GM21825 (cell line): ENCODE results near the gene NOMO2.
A peak's percentile ranks its signal among the peaks of the same experiment; 100 is the strongest.
"Not testable (repeated sequence)": the region's sequence is repeated elsewhere in the genome, so short reads cannot be mapped to it uniquely, and the experiment has no call there.

Source experiments
- ATAC-seq: cut with Tn5 transposase; IDR thresholded peaks from one replicate; pipeline ENCODE4 v1.9.1; 2021; ENCODE audit warnings: mild to moderate bottlenecking, moderate library complexity; ENCODE audit not compliant: unreplicated experiment

The NOMO2 gene, protein sequence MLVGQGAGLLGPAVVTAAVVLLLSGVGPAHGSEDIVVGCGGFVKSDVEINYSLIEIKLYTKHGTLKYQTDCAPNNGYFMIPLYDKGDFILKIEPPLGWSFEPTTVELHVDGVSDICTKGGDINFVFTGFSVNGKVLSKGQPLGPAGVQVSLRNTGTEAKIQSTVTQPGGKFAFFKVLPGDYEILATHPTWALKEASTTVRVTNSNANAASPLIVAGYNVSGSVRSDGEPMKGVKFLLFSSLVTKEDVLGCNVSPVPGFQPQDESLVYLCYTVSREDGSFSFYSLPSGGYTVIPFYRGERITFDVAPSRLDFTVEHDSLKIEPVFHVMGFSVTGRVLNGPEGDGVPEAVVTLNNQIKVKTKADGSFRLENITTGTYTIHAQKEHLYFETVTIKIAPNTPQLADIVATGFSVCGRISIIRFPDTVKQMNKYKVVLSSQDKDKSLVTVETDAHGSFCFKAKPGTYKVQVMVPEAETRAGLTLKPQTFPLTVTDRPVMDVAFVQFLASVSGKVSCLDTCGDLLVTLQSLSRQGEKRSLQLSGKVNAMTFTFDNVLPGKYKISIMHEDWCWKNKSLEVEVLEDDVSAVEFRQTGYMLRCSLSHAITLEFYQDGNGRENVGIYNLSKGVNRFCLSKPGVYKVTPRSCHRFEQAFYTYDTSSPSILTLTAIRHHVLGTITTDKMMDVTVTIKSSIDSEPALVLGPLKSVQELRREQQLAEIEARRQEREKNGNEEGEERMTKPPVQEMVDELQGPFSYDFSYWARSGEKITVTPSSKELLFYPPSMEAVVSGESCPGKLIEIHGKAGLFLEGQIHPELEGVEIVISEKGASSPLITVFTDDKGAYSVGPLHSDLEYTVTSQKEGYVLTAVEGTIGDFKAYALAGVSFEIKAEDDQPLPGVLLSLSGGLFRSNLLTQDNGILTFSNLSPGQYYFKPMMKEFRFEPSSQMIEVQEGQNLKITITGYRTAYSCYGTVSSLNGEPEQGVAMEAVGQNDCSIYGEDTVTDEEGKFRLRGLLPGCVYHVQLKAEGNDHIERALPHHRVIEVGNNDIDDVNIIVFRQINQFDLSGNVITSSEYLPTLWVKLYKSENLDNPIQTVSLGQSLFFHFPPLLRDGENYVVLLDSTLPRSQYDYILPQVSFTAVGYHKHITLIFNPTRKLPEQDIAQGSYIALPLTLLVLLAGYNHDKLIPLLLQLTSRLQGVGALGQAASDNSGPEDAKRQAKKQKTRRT

GRCh38 chr16:18561727-18562314 lies at the start of gene NOMO2:
TSS of gene NOMO2 (minus strand) at chr16:18562097. CDS start at chr16:18562040, 57 bp downstream.
- ATAC-seq: peak; percentile 89

DNA sequence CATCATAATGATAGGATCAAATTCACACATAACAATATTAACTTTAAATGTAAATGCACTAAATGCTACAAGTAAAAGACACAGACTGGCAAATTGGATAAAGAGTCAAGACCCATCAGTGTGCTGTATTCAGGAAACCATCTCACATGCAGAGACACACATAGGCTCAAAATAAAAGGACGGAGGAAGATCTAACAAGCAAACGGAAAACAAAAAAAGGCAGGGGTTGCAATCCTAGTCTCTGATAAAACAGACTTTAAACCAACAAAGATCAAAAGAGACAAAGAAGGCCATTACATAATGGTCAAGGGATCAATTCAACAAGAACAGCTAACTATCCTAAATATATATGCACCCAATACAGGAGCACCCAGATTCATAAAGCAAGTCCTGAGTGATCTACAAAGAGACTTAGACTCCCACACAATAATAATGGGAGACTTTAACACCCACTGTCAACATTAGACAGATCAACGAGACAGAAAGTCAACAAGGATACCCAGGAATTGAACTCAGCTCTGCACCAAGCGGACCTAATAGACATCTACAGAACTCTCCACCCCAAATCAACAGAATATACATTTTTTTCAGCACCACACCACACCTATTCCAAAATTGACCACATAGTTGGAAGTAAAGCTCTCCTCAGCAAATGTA lies 48.4 kb upstream of the NOMO2 start:
- ATAC-seq: not testable (repeated sequence)

- ATAC-seq: not testable (repeated sequence)
Observed at GRCh38 chr16:18608271-18608670, 46.4 kb upstream of the NOMO2 start.

- ATAC-seq: not testable (repeated sequence)
Observed at GRCh38 chr16:18603572-18604246, 41.8 kb upstream of the NOMO2 start.

GRCh38 chr16:18598582-18598981 lies 36.7 kb upstream of the NOMO2 start:
- ATAC-seq: not testable (repeated sequence)

- ATAC-seq: not testable (repeated sequence)
Observed at GRCh38 chr16:18597734-18598133, 35.8 kb upstream of the NOMO2 start.

DNA sequence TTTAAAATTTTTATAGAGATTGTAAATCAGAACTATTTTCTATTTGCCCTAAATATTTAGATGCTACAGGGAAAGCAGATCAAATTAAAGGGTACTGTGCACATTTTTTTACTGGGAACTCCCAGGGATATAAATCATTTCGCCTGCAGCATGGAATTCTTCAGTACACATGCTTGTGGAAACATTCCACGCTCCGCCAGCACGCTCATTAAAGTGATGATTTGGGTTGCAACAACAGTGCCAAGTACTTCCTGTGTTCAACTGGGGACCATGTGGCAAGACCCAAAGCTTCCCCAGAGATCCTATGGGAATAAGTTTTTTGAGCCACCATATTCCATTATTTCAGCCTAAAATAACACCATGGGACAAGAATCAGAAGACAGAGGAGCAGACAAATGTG lies 35.4 kb upstream of the NOMO2 start:
- not testable (repeated sequence) for ATAC-seq

DNA sequence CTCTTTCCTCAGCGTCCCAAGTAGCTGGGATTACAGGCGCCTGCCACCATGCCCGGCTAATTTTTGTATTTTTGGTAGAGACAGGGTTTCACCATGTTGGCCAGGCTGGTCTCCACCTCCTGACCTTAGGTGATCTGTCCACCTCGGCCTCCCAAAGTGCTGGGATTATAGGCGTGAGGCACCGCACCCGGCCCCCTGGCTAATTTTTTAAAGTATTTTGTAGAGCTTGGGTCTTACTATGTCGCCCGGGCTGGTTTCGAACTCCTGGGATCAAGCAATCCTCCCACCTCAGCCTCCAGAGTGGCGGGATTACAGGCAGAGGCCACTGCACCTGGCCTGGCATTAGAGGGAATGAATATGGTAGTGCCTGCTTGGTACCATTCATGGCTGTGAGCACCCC lies 33.9 kb upstream of the NOMO2 start:
- not testable (repeated sequence) for ATAC-seq

DNA sequence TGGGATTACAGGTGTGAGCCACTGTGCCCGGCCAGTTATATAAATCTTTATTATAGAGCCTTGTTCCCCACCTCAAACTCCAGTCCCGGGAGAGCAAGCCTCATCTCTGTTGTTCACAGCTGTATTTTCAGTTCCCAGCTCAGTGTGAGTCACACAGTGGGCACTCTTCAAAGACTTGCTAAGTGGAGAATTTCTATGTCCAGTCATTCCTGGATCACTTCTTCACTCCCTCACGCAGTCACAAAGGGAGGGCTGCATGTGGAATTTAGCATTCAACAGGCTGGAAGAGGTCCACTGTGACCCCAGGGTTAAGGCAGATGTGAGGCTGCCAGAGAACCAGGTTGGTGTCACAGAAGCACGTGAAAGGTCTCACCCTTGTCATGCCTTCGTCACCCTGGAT lies 33.0 kb upstream of the NOMO2 start:
- ATAC-seq: not testable (repeated sequence)

DNA sequence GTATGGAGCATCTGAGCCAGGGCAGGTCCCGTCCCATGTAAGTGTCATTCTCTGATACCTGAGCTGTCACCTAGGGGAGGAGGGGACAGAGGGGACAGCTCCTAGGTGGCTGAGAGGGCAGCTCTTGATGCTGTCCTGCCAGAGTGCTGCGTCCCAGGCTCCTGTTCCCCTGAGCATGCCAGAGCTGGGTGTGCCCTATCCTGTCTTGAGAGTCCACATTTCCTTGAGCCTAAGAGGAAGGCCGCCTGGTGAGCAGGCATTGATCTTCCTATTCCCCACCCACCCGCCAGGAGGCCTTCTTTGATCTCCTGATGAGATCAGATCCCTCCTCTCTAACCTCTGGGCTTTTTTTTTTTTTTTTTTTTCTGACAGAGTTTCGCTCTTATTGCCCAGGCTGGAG lies 32.0 kb upstream of the NOMO2 start:
- ATAC-seq: not testable (repeated sequence)

DNA sequence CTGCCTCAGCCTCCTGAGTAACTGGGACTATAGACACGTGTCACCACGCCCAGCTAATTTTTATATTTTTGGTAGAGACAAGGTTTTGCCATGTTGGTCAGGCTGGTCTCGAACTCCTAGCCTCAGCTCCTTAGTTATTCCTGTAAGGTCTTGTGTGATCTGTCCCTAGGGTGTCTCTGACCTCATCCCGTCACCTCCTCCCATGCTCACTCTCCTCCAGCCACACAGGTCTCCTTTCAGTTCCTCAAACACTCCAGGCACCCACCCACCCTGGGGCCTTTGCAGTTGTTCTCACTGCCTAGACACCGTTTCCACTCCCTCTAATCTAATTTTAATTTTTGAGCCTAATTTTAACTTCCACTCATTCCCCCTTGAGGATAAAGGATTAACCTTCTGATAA lies 31.1 kb upstream of the NOMO2 start:
- ATAC-seq: not testable (repeated sequence)

GRCh38 chr16:18591908-18592307 lies 30.0 kb upstream of the NOMO2 start:
- not testable (repeated sequence) for ATAC-seq

- ATAC-seq: not testable (repeated sequence)
Observed at GRCh38 chr16:18591441-18591840, 29.5 kb upstream of the NOMO2 start.

DNA sequence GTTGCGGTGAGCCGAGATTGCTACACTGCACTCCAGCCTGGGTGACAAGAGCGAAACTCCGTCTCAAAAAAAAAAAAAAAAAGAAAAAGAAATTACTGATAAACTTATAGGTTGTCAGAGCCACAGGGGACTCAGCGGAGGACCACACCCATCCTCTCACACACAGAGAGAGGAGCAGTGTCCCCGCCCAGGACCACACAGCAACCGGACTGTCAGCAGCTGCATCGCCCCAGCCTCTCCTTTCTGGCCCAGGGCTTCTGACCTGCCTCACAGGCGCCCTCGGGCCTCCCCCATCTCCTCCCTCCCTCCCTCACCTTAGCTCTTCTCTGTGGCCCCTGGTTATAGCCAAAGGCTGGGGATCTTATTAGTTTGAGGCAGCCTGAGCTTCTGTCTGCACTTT lies 27.9 kb upstream of the NOMO2 start:
- ATAC-seq: not testable (repeated sequence)

- not testable (repeated sequence) for ATAC-seq
Observed at GRCh38 chr16:18586560-18587540, 25.0 kb upstream of the NOMO2 start.

- not testable (repeated sequence) for ATAC-seq
Observed at GRCh38 chr16:18585789-18586188, 23.9 kb upstream of the NOMO2 start.

- ATAC-seq: no peak
Observed at GRCh38 chr16:18582902-18583301, 21.0 kb upstream of the NOMO2 start.

DNA sequence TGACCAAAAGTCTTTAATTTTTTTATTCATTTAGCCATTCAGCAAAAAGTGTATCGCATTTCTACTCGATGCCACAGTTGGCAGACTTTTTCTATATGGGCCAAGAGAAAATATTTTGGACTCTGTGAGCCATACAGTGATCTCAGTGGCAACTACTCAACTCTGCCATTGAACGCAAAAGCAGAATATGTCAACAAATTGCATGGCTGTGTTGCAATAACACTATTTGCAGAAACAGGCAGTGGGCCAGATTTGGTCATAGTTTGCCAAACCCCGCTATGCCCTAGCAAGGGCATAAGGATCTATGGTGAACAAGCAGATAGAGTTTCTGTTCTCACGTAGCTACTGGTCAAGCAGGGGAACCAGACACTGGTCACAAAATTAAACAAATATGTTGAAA lies 18.5 kb upstream of the NOMO2 start:
- ATAC-seq: not testable (repeated sequence)
